HepG2 (cell line): ENCODE measurements around the gene DNTTIP2. TPM values are rescaled to one million over a fixed set of nuclear protein-coding genes. Genes with fewer than 3 reads are reported as not detected.

Experiments
- ATAC-seq: fragments of 200-7000 bp; cut with Tn5 transposase; 3 replicates; pipeline ENCODE4 v1.9.1; 2020; ENCODE audit warnings: mild to moderate bottlenecking, moderate library complexity
- BruUV-seq: library from RNA; stranded (reverse); fragments of 400-500 nt; replicated peaks from 2 replicates; lab custom pipeline; 2021; lab: Mats Ljungman, UMichigan
- CTCF ChIA-PET: fragments of 300-600 bp; formaldehyde crosslinking; extraction: SDS; loops from one replicate; lab custom pipeline; 2021; ENCODE audit warnings: low total read pairs, inconsistent platforms, low intra/inter-chr PET ratio; lab: Yijun Ruan, JAX
- POLR2A ChIA-PET: fragments of 350-600 bp; sonication (Branson Sonifier 250); formaldehyde crosslinking; loops from one replicate; lab custom pipeline; 2020; ENCODE audit warnings: antibody characterized with exemption, inconsistent platforms; lab: Yijun Ruan, JAX
- DNase-seq: peaks from one replicate; pipeline ENCODE4 v3.0.0-alpha.2; 2015; ENCODE audit warnings: low spot score
- FAIRE-seq: peaks from 3 replicates; lab custom pipeline; 2011; peaks lifted over from hg19 to GRCh38; lab: Jason Lieb, UNC
- H2AFZ ChIP-seq: one replicate; pipeline ENCODE4 v1.6.1; 2011; ENCODE audit warnings: low read length, inconsistent platforms
- H3K27ac ChIP-seq: fragments of 300-600 bp; 3 replicates; pipeline ENCODE4 v1.8.0; 2011; ENCODE audit warnings: mixed run types, mild to moderate bottlenecking, mixed read lengths, low read length, inconsistent platforms; ENCODE audit not compliant: insufficient read depth; ENCODE audit errors: extremely low read length
- H3K27me3 ChIP-seq, 2 experiments: fragments of 200-600 bp in 1 of 2; 2 replicates in 1 of 2; 3 replicates in 1 of 2; pipeline versions ENCODE4 v1.6.0 to v1.8.0; 2011; ENCODE audit warnings: low read length in 2 of 2, mild to moderate bottlenecking in 2 of 2, moderate library complexity in 2 of 2, inconsistent platforms in 1 of 2; ENCODE audit not compliant: insufficient read depth in 2 of 2, control insufficient read depth in 1 of 2
- H3K36me3 ChIP-seq, 2 experiments: fragments of 200-600 bp in 1 of 2; replicated peaks in 1 of 2; 2 replicates in 1 of 2; 3 replicates in 1 of 2; pipeline versions ENCODE4 v1.5.1 to v1.8.0; 2011; ENCODE audit warnings: low read length in 2 of 2, inconsistent platforms in 1 of 2; ENCODE audit not compliant: insufficient read depth in 2 of 2, control insufficient read depth in 1 of 2
- H3K4me1 ChIP-seq: 2 replicates; pipeline ENCODE4 v1.5.1; 2012; ENCODE audit warnings: low read length, inconsistent platforms; ENCODE audit not compliant: insufficient read depth
- H3K4me2 ChIP-seq: 2 replicates; pipeline ENCODE4 v1.6.0; 2011; ENCODE audit warnings: low read depth, low read length, inconsistent platforms
- H3K4me3 ChIP-seq, 3 experiments: fragments of 200-600 bp in 1 of 3; sonication (generic), shearing (Covaris generic) in 1 of 3; replicated peaks in 1 of 3; 2 replicates each; pipeline ENCODE4 v1.5.1; 2011 to 2016; ENCODE audit warnings: low read length in 3 of 3, inconsistent platforms in 2 of 3, low read depth in 2 of 3, mild to moderate bottlenecking in 2 of 3, control low read depth in 1 of 3, mixed read lengths in 1 of 3; ENCODE audit not compliant: insufficient read depth in 1 of 3
- H3K79me2 ChIP-seq: one replicate; pipeline ENCODE4 v1.6.1; 2011; ENCODE audit warnings: low read length, inconsistent platforms; ENCODE audit not compliant: insufficient read depth
- H3K9ac ChIP-seq: 2 replicates; pipeline ENCODE4 v1.6.0; 2011; ENCODE audit warnings: mild to moderate bottlenecking, low read depth, low read length, inconsistent platforms; ENCODE audit not compliant: insufficient read depth
- H3K9me3 ChIP-seq: 2 replicates; pipeline ENCODE4 v1.5.1; 2012; ENCODE audit warnings: mild to moderate bottlenecking, low read length
- H4K20me1 ChIP-seq: 2 replicates; pipeline ENCODE4 v1.6.0; 2011; ENCODE audit warnings: inconsistent platforms, mild to moderate bottlenecking, low read length, moderate library complexity; ENCODE audit not compliant: insufficient read depth
- ATF7 ChIP-seq, 2 experiments: fragments of 450-650 bp in 1 of 2; sonication (generic) in 1 of 2; formaldehyde crosslinking in 1 of 2; IDR thresholded peaks; 2 replicates each; pipeline versions ENCODE4 v1.4.0 to v1.6.1; 2016 to 2020; ENCODE audit warnings: antibody characterized with exemption in 1 of 2, mild to moderate bottlenecking in 1 of 2, missing genetic modification reagents in 1 of 2
- CHD2 ChIP-seq: IDR thresholded peaks from 2 replicates; pipeline ENCODE4 v1.6.1; 2011; ENCODE audit warnings: low read depth, low read length, improper control_type of control experiment
- CREB1 ChIP-seq, 2 experiments: fragments of 450-650 bp in 1 of 2; IDR thresholded peaks; 2 replicates each; pipeline ENCODE4 v1.6.1; 2016 to 2017; ENCODE audit warnings: control low read depth in 1 of 2, mild to moderate bottlenecking in 1 of 2, missing compliant biosample characterization in 1 of 2, missing genetic modification characterization in 1 of 2
- MAFF ChIP-seq: IDR thresholded peaks from 2 replicates; pipeline ENCODE4 v1.6.1; 2011; ENCODE audit warnings: low read depth, low read length, improper control_type of control experiment
- MAFK ChIP-seq, 2 experiments: IDR thresholded peaks in 1 of 2; conservative IDR thresholded peaks in 1 of 2; 2 replicates each; pipeline ENCODE4 v1.6.1; 2011; ENCODE audit warnings: improper control_type of control experiment in 2 of 2, low read length in 2 of 2
- MEIS2 ChIP-seq: sonication (generic); formaldehyde crosslinking; IDR thresholded peaks from 2 replicates; pipeline ENCODE4 v1.9.0; 2021; ENCODE audit warnings: mild to moderate bottlenecking, missing genetic modification reagents
- RARA ChIP-seq: IDR thresholded peaks from 2 replicates; pipeline ENCODE4 v1.6.1; 2016; ENCODE audit warnings: missing genetic modification reagents, missing compliant biosample characterization
- RNF2 ChIP-seq: fragments of 450-650 bp; conservative IDR thresholded peaks from 2 replicates; pipeline ENCODE4 v1.6.1; 2016; ENCODE audit warnings: low read depth
- TERF1 ChIP-seq: sonication (generic); formaldehyde crosslinking; IDR thresholded peaks from 2 replicates; pipeline ENCODE4 v1.8.0; 2022; ENCODE audit warnings: mild to moderate bottlenecking, missing genetic modification reagents, moderate library complexity
- ZFP37 ChIP-seq: sonication (generic); formaldehyde crosslinking; IDR thresholded peaks from 2 replicates; pipeline ENCODE4 v1.4.0; 2020; ENCODE audit warnings: missing genetic modification reagents, borderline replicate concordance
- ZNF629 ChIP-seq: sonication (generic); formaldehyde crosslinking; conservative IDR thresholded peaks from 2 replicates; pipeline ENCODE4 v1.5.0; 2020; ENCODE audit warnings: missing genetic modification reagents
- WGBS: methylation state at CpG from one replicate; pipeline ENCODE4 v1.1.6; 2017; ENCODE audit warnings: low lambda C conversion rate; 5-methylcytosine and 5-hydroxymethylcytosine counted together
- in situ Hi-C: cut with HindIII; loops from 2 replicates; pipeline ENCODE4 v1.10.0; 2017; ENCODE audit warnings: low pct_unique_long_range_greater_than_20kb; ENCODE audit not compliant: extremely low pct_ligation_motif_present
- intact Hi-C: fragments of 100-400 bp; cut with micrococcal nuclease; formaldehyde crosslinking; loops from one replicate; pipeline ENCODE4 v1.10.0; 2022; ENCODE audit not compliant: unreplicated experiment
- polyA plus RNA-seq, 8 experiments: library from polyadenylated mRNA; depleted of rRNA in 3 of 8; stranded (reverse) in 7 of 8; unstranded in 1 of 8; fragments of >200 nt; fragmentation: Illumina TruSeq in 4 of 8; extraction: Trizol in 4 of 8; gene quantifications; 2 replicates each; pipeline versions ENCODE4 v1.2.1 to v1.2.3, GENCODE V29; 2011 to 2016; ENCODE audit warnings: low read depth in 4 of 8, missing spikeins in 1 of 8, mixed read lengths in 1 of 8; ENCODE audit not compliant: insufficient read depth in 1 of 8
- total RNA-seq, 5 experiments: library from RNA; depleted of rRNA; stranded (reverse); fragments of >200 nt; fragmentation: Illumina TruSeq; extraction: Trizol; gene quantifications; 2 replicates each; pipeline ENCODE4 v1.2.3, GENCODE V29; 2016; ENCODE audit warnings: low read depth in 1 of 5

DNTTIP2 gene
- total and polyA plus RNA-seq, 2 of the 13 experiments (the other 11 are each of a cell fraction or from before 2014, with no cell fraction given): 11.4 to 63.3 TPM

- Histone ChIP-seq H3K36me3 (peaks cover 0 to 8% of the 10 kb centered on the region in 2 experiments; a peak in 2 of 5 replicates), H3K27ac (no peak overlapping the region), H3K27me3 (no peaks in the 10 kb centered on the region; a peak in 1 of 5 replicates), H3K4me3 (no peak overlapping the region), H3K79me2 (peaks cover 57% of the 10 kb centered on the region), H3K4me2 (no peak overlapping the region), H4K20me1 (peaks cover 10% of the 10 kb centered on the region; the same call in 1 of the 2 replicates), H3K9me3 (no peaks in the 10 kb centered on the region), H3K9ac (no peak overlapping the region), H2AFZ (no peak overlapping the region)
- WGBS: 94% methylated on average over 2 of the region's 2 CpGs
- ChIA-PET CTCF (no interaction called here), POLR2A (no interaction called here)
- DNase-seq (no peak), FAIRE-seq (no peak), ATAC-seq (no peak)
- BruUV-seq: no TSS peak
- intact Hi-C loops: loop anchor here (10.0 kb wide), 1 partner anchor 431 kb away; no protein-coding TSS in a partner anchor
- TF ChIP-seq MAFK (conservative IDR thresholded peaks at IDR 0.05 in 1 of 2, IDR thresholded peaks at IDR 0.05 in 1 of 2; ENCODE audit: low read length in 2 of 2) (peak; percentile 44 to 69; a peak in 3 of 4 replicates), CHD2 (no peak), MAFF (peak; percentile 43; the same call in 1 of the 2 replicates)
- TF ChIP-seq, all 625 proteins: peak for 2
- H3K4me1 ChIP-seq: peaks cover 47% of the 10 kb centered on the region
- in situ Hi-C loops: no loop called here
Observed at GRCh38 chr1:93904228-93904627, 25.2 kb upstream of the DNTTIP2 start.

GRCh38 chr1:93900723-93901504 is 21.9 kb upstream of the DNTTIP2 start:
- no peak for ATAC-seq
- Histone ChIP-seq H3K36me3 (peaks cover 3 to 23% of the 10 kb centered on the region in 2 experiments; a peak in 4 of 5 replicates), H3K4me2 (no peak overlapping the region), H4K20me1 (no peaks in the 10 kb centered on the region), H3K27ac (no peak overlapping the region), H3K9me3 (no peaks in the 10 kb centered on the region), H3K27me3 (no peaks in the 10 kb centered on the region), H3K4me3 (no peak overlapping the region), H2AFZ (no peak overlapping the region), H3K4me1 (peaks cover 22% of the 10 kb centered on the region), H3K9ac (no peak overlapping the region), H3K79me2 (peaks cover 27% of the 10 kb centered on the region)
- TF ChIP-seq ZNF629 (CRISPR knock-in tag) (peak; percentile 71), RNF2 (no peak), TERF1 (CRISPR knock-in tag) (no peak), RARA (CRISPR knock-in tag) (no peak), MEIS2 (no peak), CREB1 (IDR thresholded peaks at IDR 0.05) (peak; percentile 71), CREB1 (CRISPR knock-in tag; IDR thresholded peaks at IDR 0.05) (no peak), ATF7 (IDR thresholded peaks at IDR 0.05) (peak; percentile 96), ATF7 (CRISPR knock-in tag; IDR thresholded peaks at IDR 0.05) (no peak), ZFP37 (CRISPR knock-in tag) (no peak)
- no peak for FAIRE-seq
- no TSS peak for BruUV-seq
- intact Hi-C loops (loop anchor here (10.0 kb wide), 1 partner anchor 434 kb away; no protein-coding TSS in a partner anchor), in situ Hi-C loops (no loop called here)
- no peak for DNase-seq
- ChIA-PET CTCF (no interaction called here), POLR2A (no interaction called here)
- WGBS: 96% methylated on average over 3 of the region's 3 CpGs
